GM18505 (cell line): Measurements from ENCODE around the gene SPSB3.

Experiments
- ATAC-seq: cut with Tn5 transposase; IDR thresholded peaks from one replicate; pipeline ENCODE4 v1.9.1; 2021; ENCODE audit not compliant: unreplicated experiment
- POLR2A ChIP-seq: IDR thresholded peaks from 4 replicates; pipeline ENCODE4 v1.6.1; 2011; ENCODE audit warnings: borderline replicate concordance; ENCODE audit not compliant: insufficient read depth, insufficient read length; ENCODE audit errors: extremely low read depth

The SPSB3 gene

DNA sequence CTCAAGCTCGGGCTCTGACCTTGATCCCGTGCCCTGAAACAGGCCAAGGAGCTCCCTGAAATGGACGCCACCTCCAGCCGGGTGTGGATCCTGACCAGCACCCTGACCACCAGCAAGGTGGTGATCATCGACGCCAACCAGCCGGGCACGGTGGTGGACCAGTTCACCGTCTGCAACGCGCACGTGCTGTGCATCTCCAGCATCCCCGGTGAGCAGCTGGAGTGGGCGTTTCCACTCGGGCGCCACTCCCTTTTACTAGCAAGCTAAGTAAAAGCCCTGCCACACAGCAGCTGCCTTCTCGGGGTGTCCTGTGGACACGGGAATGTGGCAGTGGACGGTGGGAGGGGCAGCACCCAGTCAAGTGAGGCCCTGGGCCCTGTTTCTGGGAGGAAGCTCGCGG, 17.4 kb downstream of the SPSB3 start:
- ATAC-seq = no peak
- no peak for TF ChIP-seq POLR2A

DNA sequence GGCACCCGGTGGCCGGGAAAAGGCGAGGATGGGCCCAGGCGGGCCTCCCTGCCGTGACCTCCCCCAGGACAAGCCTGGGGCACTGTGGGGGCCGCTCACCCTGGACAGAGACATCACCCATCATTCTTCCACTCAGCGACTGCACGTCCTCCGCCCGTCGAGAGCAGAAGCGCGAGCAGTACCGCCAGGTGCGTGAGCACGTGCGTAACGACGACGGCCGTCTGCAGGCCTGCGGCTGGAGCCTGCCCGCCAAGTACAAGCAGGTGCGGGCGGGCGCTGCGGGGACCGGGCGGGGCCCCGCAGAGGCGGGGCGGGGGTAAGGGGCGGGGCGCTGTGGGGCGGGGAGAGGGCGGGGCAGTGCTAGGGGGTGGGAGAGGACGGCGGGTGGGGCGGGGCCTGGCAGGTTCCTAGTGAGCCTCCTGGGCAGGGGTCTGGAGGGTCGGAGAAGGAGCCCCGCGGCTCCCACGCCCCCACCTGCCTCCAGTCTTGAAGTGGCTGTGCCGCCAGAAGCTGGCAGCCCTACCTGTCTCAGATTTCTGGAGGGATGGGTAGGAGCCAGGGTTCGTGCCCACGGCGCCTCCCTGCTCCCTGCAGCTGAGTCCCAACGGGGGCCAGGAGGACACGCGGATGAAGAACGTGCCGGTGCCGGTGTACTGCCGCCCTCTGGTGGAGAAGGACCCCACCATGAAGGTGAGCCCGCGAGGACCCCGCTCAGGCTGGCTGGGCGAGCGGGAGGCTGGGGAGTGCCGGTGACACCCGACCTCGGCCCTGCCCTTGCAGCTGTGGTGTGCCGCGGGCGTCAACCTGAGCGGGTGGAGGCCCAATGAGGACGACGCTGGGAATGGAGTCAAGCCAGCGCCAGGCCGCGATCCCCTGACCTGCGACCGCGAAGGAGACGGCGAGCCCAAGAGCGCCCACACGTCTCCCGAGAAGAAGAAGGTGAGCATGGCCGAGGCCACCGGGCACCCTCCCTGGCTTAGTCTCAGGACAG, 18.6 kb downstream of the SPSB3 start:
- TF ChIP-seq POLR2A = no peak

DNA sequence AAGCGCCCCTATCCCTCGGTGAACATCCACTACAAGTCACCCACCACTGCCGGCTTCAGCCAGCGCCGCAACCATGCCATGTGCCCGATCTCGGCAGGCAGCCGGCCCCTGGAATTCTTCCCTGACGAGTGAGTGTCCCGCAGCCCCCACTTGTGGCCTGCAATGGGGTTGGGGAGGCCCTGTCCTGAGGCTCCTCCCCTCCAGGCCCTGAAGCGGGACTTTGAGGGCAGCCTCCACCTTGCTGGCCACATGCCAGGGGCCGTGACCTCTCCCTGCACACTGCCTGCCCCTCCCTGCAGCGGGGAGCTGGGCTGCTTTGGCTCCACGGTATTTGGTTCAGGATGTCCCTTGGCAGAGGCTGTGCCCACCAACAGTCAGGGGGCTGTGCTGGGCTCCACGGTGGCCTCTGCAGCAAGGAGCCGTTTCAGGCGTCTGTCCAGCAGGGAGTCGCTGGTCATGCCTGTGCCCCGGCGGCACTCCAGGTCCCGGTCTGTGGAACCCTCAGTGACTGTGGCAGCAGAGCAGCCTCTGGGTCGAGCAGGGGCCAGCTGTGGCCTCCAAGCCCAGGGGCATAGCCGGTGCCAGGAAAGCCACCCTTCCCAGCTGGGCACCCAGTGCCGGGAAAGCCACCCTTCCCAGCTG, 19.4 kb downstream of the SPSB3 start:
- TF ChIP-seq POLR2A = no peak
- ATAC-seq = no peak

More for the DNA sequence above, 18.6 kb downstream of the SPSB3 start:
- ATAC-seq = no peak

- ATAC-seq = no peak
- no peak for TF ChIP-seq POLR2A
Observed at GRCh38 chr16:1762196-1762878, 20.0 kb downstream of the SPSB3 start.

DNA sequence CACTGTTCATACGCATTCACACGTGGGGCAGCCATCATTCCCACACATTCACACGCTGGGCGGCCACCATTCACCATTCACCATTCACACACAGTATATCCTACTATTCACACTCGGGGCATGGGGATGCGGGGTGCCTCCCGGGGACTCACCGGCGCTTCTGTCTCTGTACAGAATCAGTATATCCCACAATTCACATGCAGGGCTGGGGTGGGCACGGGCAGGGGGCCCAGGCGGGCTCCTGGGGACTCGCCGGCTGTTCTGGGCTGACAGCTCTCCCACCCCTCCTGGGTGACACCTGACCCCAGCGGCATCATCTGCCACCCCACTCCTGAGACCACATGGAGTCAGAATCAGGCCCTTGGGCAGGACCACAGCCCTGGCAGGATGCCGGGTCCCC, 20.6 kb downstream of the SPSB3 start:
- ATAC-seq = no peak
- TF ChIP-seq POLR2A = no peak

- ATAC-seq = no peak
- TF ChIP-seq POLR2A = no peak
Observed at GRCh38 chr16:1760911-1761310, 21.5 kb downstream of the SPSB3 start.

DNA sequence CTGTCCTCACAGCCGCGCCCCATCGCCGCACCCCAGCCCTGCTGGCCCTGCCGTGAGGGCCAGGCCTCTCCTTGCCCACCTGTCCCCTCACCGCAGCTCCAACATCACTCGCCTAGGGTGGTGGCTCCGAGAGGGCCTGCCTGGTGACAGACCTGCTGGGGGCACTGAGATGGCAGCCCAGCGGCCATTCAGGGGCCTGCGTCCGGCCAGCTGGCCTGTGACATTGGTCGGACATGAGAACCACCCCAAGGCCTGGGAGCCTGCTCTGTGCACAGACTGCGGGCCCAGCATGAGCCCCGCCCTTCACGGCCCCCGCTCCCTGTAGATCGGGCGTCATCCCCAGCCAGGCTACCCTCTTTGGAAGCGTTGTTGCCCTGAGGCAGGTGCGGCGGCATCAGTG, 22.9 kb downstream of the SPSB3 start:
- ATAC-seq = no peak
- TF ChIP-seq POLR2A = no peak

GRCh38 chr16:1758923-1759322, 23.4 kb downstream of the SPSB3 start:
- TF ChIP-seq POLR2A = no peak
- no peak for ATAC-seq

- TF ChIP-seq POLR2A = no peak
- no peak for ATAC-seq
Observed at GRCh38 chr16:1757714-1758461, 24.5 kb downstream of the SPSB3 start.

DNA sequence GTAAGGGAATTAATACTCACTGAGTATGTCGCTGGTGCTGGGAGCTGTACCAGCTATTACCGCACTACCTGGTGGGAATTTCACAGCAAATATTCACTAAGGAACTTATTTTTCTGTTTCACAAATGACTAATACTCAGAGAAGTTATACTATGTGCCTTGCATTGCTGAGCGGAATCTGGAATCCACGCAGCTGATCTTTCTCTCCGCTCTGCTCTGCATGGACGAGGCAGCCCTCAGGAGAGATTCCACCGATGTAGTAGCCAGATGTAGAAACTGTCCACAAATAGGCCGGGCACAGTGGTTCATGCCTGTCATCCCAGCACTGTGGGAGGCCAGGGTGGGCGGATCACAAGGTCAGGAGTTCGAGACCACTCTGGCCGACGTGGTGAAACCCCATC, 28.2 kb downstream of the SPSB3 start:
- ATAC-seq = no peak
- no peak for TF ChIP-seq POLR2A

DNA sequence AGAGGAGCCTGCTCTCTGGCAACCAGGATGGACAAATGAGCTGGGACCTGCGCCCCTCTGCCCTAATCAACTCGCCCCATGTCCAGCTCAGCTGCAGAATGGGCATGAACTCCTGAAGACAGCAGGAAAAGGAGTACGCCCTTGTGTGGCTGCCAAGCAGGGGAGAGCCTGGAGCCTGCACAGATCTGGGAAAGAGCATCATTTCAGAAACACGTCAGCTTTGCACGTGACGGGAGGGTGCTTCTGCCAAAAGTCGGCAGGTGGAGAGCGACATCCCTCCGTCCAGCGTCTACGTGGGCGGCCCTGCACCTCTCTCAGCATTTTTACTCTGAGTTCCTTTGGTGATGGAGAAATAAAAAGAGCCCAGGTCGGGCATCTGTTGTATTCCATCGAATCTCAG, 29.5 kb downstream of the SPSB3 start:
- ATAC-seq = no peak
- no peak for TF ChIP-seq POLR2A

GRCh38 chr16:1751946-1752345, 30.4 kb downstream of the SPSB3 start:
- no peak for TF ChIP-seq POLR2A

More at GRCh38 chr16:1751946-1752345, 30.4 kb downstream of the SPSB3 start:
- no peak for ATAC-seq
